HFF-Myc (cell line): Measurements from ENCODE around the gene STK16.
A peak's percentile ranks its signal among the peaks of the same experiment; 100 is the strongest.

Experiments used
- DNase-seq: peaks from one replicate; pipeline ENCODE4 v3.0.0-alpha.2; 2011; ENCODE audit warnings: low read depth; ENCODE audit errors: extremely low read depth
- H3K4me3 ChIP-seq: replicated peaks from 2 replicates; pipeline ENCODE4 v1.5.1; 2011; ENCODE audit warnings: low read depth, mild to moderate bottlenecking, control low read depth, low read length
- CTCF ChIP-seq: IDR thresholded peaks from 2 replicates; pipeline ENCODE4 v1.5.1; 2012; ENCODE audit warnings: mild to moderate bottlenecking, low read depth, low read length, control low read depth; ENCODE audit errors: missing control alignments

STK16 gene

GRCh38 chr2:219246559-219246958 is 1.3 kb downstream of the STK16 start:
- no peak for TF ChIP-seq CTCF
- DNase-seq, result no peak
- H3K4me3 ChIP-seq, result peak overlapping the region; percentile 84; the same call in 1 of the 2 replicates

DNA sequence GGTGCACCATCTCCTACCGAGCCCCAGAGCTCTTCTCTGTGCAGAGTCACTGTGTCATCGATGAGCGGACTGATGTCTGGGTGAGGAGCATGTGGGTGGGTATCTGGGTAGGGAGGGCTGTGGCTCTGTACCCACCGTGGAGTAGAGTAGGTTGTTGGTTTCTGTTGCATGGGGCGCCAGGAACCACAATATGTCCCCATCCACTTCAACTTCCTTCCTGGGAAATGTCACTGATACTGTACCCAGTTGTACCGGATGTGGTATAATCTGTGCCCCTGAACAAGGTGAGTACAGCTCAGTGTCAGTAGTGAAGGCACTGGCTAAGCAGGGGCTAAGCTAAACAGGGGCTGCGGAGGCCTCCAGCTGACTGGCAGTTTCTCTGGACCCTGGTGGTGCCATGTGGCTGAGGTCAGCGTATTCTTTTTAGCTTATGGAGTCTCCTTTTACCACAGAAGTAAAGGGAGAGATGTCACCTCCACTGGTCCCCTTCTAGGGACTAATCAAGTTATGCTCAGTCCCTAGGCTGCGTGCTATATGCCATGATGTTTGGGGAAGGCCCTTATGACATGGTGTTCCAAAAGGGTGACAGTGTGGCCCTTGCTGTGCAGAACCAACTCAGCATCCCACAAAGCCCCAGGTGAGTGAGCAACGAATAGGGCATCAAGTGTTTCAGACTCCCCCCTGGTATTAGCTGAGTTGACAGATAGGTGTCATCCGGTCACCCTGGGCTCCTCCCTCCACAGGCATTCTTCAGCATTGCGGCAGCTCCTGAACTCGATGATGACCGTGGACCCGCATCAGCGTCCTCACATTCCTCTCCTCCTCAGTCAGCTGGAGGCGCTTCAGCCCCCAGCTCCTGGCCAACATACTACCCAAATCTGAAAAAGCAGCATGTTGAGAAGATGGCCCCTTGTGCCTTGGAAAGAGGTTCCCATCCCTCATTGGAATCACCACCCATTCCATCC is 2.7 kb downstream of the STK16 start:
- no peak for DNase-seq
- TF ChIP-seq CTCF, result no peak
- H3K4me3 ChIP-seq, result no peak overlapping the region

- DNase-seq, result no peak
- no peak overlapping the region for H3K4me3 ChIP-seq
- no peak for TF ChIP-seq CTCF
Measured at GRCh38 chr2:219248845-219249202, 3.5 kb downstream of the STK16 start.

- no peak for TF ChIP-seq CTCF
- DNase-seq, result peak; percentile 30
- no peak overlapping the region for H3K4me3 ChIP-seq
Measured at GRCh38 chr2:219249203-219249980, 4.1 kb downstream of the STK16 start.

DNA sequence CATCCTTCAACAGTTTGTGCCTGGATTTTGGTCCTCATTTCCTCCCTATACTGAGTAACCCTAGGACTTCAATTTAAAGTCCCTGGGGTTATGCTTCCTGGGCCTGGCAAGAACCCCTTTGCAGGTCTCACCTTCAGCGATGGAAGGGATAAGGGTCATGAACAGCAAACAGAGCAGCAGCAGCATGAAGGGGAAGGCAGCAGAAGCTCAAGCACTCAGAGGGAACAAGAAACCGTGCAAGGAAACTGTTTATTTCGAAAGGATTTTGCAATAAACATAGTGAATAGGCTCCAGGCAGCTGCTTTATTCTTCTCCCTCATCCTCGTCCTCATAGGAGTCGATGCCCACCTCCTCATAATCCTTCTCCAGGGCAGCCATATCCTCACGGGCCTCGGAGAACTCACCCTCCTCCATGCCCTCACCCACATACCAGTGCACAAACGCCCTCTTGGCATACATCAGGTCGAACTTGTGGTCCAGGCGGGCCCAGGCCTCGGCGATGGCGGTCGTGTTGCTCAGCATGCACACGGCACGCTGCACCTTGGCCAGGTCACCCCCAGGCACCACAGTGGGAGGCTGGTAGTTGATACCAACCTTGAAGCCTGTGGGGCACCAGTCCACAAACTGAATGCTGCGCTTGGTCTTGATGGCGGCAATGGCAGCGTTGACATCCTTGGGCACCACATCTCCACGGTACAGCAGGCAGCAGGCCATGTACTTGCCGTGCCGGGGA is 4.9 kb downstream of the STK16 start:
- no peak for DNase-seq
- TF ChIP-seq CTCF, result no peak
- H3K4me3 ChIP-seq, result no peak overlapping the region

DNA sequence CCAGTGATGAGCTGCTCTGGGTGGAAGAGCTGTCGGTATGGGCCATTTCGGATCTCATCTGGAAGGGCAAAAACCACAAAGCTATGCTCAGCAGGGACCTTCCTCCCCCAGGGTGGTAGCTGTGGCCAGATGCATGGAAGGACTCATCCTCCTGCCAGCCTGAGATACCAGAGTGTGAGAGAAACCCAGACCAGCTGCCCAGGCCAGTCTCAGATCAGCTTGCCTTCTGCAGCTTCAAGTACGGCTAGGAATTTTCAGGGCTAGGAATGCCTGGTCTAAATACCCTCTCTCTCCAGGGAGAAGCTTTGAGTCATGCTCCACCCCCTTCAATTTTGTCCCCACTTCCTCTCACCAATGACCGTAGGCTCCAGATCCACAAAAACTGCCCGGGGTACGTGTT is 6.4 kb downstream of the STK16 start:
- no peak for DNase-seq
- no peak for TF ChIP-seq CTCF
- no peak overlapping the region for H3K4me3 ChIP-seq
